Femur (tissue), 1 donor: ENCODE data around the gene PSMB4.

Source experiments
- DNase-seq: peaks from one replicate; pipeline ENCODE4 v3.0.0-alpha.2; 2017

Gene PSMB4

DNA sequence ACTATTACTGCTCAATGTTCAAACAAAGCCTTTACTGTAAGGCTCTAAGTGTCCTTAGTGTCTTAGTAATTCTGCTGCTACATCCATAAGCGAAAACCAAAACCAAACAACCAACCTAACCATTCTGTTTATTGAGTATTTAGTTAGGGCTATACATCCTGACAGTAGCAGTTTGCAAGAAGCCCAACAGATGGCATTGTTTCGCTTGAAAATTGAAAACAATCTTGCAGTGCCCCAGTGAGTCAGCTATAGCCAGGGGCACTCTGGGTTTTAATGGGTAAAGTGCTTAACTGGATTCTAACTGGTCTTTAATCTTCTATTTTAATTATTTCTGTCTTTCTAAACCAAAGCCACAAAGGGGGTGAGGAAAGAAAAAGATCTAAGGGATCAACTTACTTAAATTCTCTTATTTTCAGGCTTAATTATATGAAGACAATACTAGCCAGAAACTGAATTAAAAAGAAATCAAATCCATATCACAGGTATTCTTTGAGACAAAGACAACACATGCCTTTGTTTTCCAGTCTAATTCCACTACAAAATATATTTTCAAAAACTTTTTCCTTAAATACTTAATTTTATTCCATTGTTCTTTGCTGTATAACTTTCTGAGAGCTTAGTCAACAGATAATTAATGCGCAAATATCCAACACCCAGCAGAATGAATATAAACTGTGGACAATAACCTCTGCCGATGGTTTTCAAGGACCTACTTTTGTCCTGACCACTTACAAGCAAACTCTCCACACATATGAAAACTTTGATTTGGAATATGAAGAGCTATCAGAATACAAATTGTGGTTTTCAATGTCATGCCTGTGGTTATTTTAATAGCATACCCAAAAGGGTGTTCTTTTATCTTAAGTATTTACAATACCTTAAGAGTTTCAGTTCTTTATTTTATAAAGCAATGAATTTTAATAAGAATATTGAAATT, 44.7 kb downstream of the PSMB4 start:
- DNase-seq: peak; percentile 55

DNA sequence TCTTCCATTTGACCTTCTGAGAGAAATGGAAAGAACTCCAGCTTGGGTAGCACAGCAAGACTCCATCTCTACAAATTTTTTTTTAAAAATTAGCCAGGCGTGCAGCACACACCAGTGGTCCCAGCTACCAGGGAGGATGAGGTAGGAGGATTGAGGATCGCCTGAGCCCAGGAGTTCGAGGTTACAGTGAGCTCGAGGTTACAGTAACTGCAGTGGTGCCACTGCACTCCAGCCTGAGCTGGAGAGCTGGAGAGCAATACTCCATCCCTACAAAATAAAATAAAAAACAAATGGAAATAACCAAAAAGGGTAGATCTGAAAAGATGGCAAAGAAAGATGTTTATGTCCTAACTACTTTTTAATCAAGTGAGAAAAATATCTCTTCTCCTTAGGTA, 45.4 kb downstream of the PSMB4 start:
- no peak for DNase-seq

DNA sequence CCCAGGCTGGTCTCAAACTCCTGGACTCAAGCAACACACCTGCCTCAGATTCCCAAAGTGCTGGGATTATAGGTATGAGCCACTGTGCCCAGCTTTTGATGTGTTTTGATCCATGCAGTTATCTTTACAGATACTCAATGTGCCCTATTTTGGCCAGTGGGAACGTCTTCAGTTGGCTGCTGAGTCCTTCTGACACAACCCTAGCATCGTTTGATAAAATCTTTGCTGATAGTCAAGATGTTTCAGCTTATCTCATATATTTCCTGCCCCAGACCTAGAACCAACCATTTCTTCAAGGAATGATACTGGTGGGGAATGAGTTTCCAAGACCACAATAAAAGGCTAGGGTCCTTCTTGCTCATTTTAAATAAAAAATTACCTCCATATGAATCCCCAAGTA, 48.3 kb downstream of the PSMB4 start:
- DNase-seq: no peak
